B cell (primary cell): ENCODE results near the gene DPYSL3. TPM values are rescaled to one million over a fixed set of nuclear protein-coding genes. Genes with fewer than 3 reads are reported as not detected.

ENCODE experiments used
- ATAC-seq: fragments of 200-7000 bp; cut with Tn5 transposase; one replicate; pipeline ENCODE4 v1.10.0; 2021; ENCODE audit warnings: low read depth, mild to moderate bottlenecking, moderate number of reproducible peaks, moderate library complexity
- CTCF ChIA-PET: fragments of 350-600 bp; sonication (Branson Sonifier 250); formaldehyde crosslinking; loops from one replicate; lab custom pipeline; 2021; ENCODE audit warnings: antibody characterized with exemption, inconsistent platforms; lab: Charles Lee
- POLR2A ChIA-PET: fragments of 350-600 bp; sonication (Branson Sonifier 250); formaldehyde crosslinking; loops from one replicate; lab custom pipeline; 2021; ENCODE audit warnings: antibody characterized with exemption; lab: Charles Lee
- DNase-seq: peaks from one replicate; pipeline ENCODE4 v3.0.0; 2013
- H2AFZ ChIP-seq: 2 replicates; pipeline ENCODE4 v1.6.1; 2012; ENCODE audit warnings: mild to moderate bottlenecking, low read depth, low read length; ENCODE audit not compliant: insufficient read depth, poor library complexity, severe bottlenecking
- H3K27ac ChIP-seq, 2 donors: 1 replicate in 1 of 2; 2 replicates in 1 of 2; pipeline ENCODE4 v1.5.1; 2012 to 2013; ENCODE audit warnings: low read length in 2 of 2, mild to moderate bottlenecking in 2 of 2, moderate library complexity in 1 of 2
- H3K27me3 ChIP-seq, 4 experiments: fragments of 200-600 bp in 1 of 4; sonication (generic) in 1 of 4; replicated peaks in 1 of 4; 1 replicate in 2 of 4; 2 replicates in 2 of 4; pipeline versions ENCODE4 v1.6.1 to v1.7.0; 2013 to 2016; ENCODE audit warnings: low read length in 3 of 4, mild to moderate bottlenecking in 2 of 4, mixed read lengths in 1 of 4, moderate library complexity in 1 of 4; ENCODE audit not compliant: insufficient read depth in 4 of 4, control insufficient read depth in 3 of 4; ENCODE audit errors: control extremely low read depth in 1 of 4
- H3K36me3 ChIP-seq, 2 experiments: replicated peaks in 1 of 2; 1 replicate in 1 of 2; 2 replicates in 1 of 2; pipeline versions ENCODE4 v1.6.1 to v1.7.1; 2013; ENCODE audit warnings: low read length in 1 of 2; ENCODE audit not compliant: insufficient read depth in 2 of 2, control insufficient read depth in 1 of 2; ENCODE audit errors: control extremely low read depth in 1 of 2, extremely low read depth in 1 of 2
- H3K4me1 ChIP-seq, 2 donors: fragments of 200-600 bp in 1 of 2; sonication (generic) in 1 of 2; 1 replicate in 1 of 2; 2 replicates in 1 of 2; pipeline versions ENCODE4 v1.5.1 to v1.6.1; 2013 to 2017; ENCODE audit warnings: low read length in 2 of 2; ENCODE audit not compliant: control insufficient read depth in 2 of 2, insufficient read depth in 2 of 2
- H3K4me2 ChIP-seq: replicated peaks from 2 replicates; pipeline ENCODE3; 2012; ENCODE audit warnings: mild to moderate bottlenecking, low read depth, low read length; ENCODE audit not compliant: poor library complexity, severe bottlenecking
- H3K4me3 ChIP-seq, 5 experiments: fragments of 200-600 bp in 1 of 5; sonication (generic) in 1 of 5; 1 replicate in 3 of 5; 2 replicates in 2 of 5; pipeline versions ENCODE4 v1.5.1 to v1.7.0; 2011 to 2016; ENCODE audit warnings: low read length in 4 of 5, mild to moderate bottlenecking in 4 of 5, low read depth in 2 of 5, control low read depth in 1 of 5, moderate library complexity in 1 of 5; ENCODE audit not compliant: insufficient read depth in 1 of 5; ENCODE audit errors: control extremely low read depth in 1 of 5, extremely low read depth in 1 of 5
- H3K79me2 ChIP-seq: fragments of 200-600 bp; sonication (generic); one replicate; pipeline ENCODE4 v1.6.0; 2016; ENCODE audit warnings: low read length; ENCODE audit not compliant: control insufficient read depth, insufficient read depth
- H3K9ac ChIP-seq: fragments of 200-600 bp; sonication (generic); 2 replicates; pipeline ENCODE4 v1.6.1; 2017; ENCODE audit warnings: mild to moderate bottlenecking, low read length, moderate library complexity
- H3K9me3 ChIP-seq, 3 donors: one replicate each; pipeline versions ENCODE4 v1.6.1 to v1.7.1; 2013; ENCODE audit warnings: low read length in 2 of 3; ENCODE audit not compliant: control insufficient read depth in 2 of 3, insufficient read depth in 1 of 3; ENCODE audit errors: control extremely low read depth in 1 of 3
- H4K20me1 ChIP-seq: 2 replicates; pipeline ENCODE4 v1.6.0; 2012; ENCODE audit warnings: mild to moderate bottlenecking, low read length; ENCODE audit not compliant: insufficient read depth, control insufficient read depth, poor library complexity, severe bottlenecking
- H3K27ac Mint-ChIP-seq: one replicate; pipeline ENCODE4 v1.8.0; 2021; ENCODE audit warnings: mixed read lengths
- H3K27me3 Mint-ChIP-seq: one replicate; pipeline ENCODE4 v1.8.0; 2021; ENCODE audit warnings: mixed read lengths
- H3K4me1 Mint-ChIP-seq: one replicate; pipeline ENCODE4 v1.8.0; 2021; ENCODE audit warnings: mixed read lengths
- H3K4me3 Mint-ChIP-seq: one replicate; pipeline ENCODE4 v1.8.0; 2021; ENCODE audit warnings: mixed read lengths
- H3K9me3 Mint-ChIP-seq: one replicate; pipeline ENCODE4 v1.8.0; 2022; ENCODE audit warnings: mixed read lengths; ENCODE audit not compliant: insufficient read depth
- EZH2 ChIP-seq: IDR thresholded peaks from 2 replicates; pipeline ENCODE4 v1.6.1; 2012; ENCODE audit warnings: borderline replicate concordance, low read depth, mild to moderate bottlenecking, moderate library complexity, low read length; ENCODE audit not compliant: insufficient read depth, poor library complexity, severe bottlenecking
- WGBS: methylation state at CpG from one replicate; pipeline ENCODE4 v1.1.5; 2013; ENCODE audit warnings: missing lambda C conversion rate; ENCODE audit not compliant: insufficient coverage; 5-methylcytosine and 5-hydroxymethylcytosine counted together
- intact Hi-C: fragments of 100-400 bp; cut with micrococcal nuclease; formaldehyde crosslinking; loops from one replicate; pipeline ENCODE4 v1.10.0; 2022
- polyA plus RNA-seq: library from polyadenylated mRNA; depleted of rRNA; stranded (reverse); fragments of >200 nt; gene quantifications from 2 replicates; pipeline ENCODE4 v1.2.3, GENCODE V29; 2012
- total RNA-seq, 2 donors: library from RNA; stranded (reverse); fragments of 120-200 nt in 1 of 2; gene quantifications; 1 replicate in 1 of 2; 2 replicates in 1 of 2; pipeline versions ENCODE4 v1.2.3 to v1.2.4, GENCODE V29; 2013 to 2022
- TF ChIP-seq, protein P1 (sequence below): fragments of 200-600 bp; IDR thresholded peaks from one replicate; pipeline ENCODE4 v1.8.0; 2022; ENCODE audit warnings: antibody characterized with exemption, mild to moderate bottlenecking

Gene DPYSL3
- total and polyA plus RNA-seq, 2 donors (not counting 1 experiment from before 2014, with no cell fraction given) = not detected

- Histone ChIP-seq H3K9ac (no peak overlapping the region), H3K4me2 (no peak overlapping the region), H2AFZ (no peak overlapping the region), H3K4me3 (no peak overlapping the region), H3K36me3 (no peaks in the 10 kb centered on the region), H3K4me1 (no peaks in the 10 kb centered on the region), H3K27me3 (peaks cover 0 to 2% (median under 1%) of the 10 kb centered on the region in 4 experiments), H4K20me1 (no peaks in the 10 kb centered on the region), H3K79me2 (no peaks in the 10 kb centered on the region), H3K9me3 (no peaks in the 10 kb centered on the region), H3K27ac (no peak overlapping the region)
- DNase-seq = no peak
- no peak overlapping the region for H3K27ac Mint-ChIP-seq
- TF ChIP-seq EZH2 = no peak
- TF ChIP-seq, protein P1, sequence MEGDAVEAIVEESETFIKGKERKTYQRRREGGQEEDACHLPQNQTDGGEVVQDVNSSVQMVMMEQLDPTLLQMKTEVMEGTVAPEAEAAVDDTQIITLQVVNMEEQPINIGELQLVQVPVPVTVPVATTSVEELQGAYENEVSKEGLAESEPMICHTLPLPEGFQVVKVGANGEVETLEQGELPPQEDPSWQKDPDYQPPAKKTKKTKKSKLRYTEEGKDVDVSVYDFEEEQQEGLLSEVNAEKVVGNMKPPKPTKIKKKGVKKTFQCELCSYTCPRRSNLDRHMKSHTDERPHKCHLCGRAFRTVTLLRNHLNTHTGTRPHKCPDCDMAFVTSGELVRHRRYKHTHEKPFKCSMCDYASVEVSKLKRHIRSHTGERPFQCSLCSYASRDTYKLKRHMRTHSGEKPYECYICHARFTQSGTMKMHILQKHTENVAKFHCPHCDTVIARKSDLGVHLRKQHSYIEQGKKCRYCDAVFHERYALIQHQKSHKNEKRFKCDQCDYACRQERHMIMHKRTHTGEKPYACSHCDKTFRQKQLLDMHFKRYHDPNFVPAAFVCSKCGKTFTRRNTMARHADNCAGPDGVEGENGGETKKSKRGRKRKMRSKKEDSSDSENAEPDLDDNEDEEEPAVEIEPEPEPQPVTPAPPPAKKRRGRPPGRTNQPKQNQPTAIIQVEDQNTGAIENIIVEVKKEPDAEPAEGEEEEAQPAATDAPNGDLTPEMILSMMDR = no peak
- ChIA-PET CTCF (no interaction called here), POLR2A (no interaction called here)
- no peak for ATAC-seq
- intact Hi-C loops = no loop called here
- peaks cover 27% of the 10 kb centered on the region for H3K27me3 Mint-ChIP-seq
- H3K4me3 Mint-ChIP-seq = no peak overlapping the region
- H3K9me3 Mint-ChIP-seq = no peaks in the 10 kb centered on the region
- H3K4me1 Mint-ChIP-seq = no peaks in the 10 kb centered on the region
These were observed 64.8 kb downstream of the DPYSL3 start for GRCh38 chr5:147445090-147445489.

- CTCF ChIA-PET = no interaction called here
- H3K4me3 Mint-ChIP-seq = no peak overlapping the region
- 90% methylated on average over 3 of the region's 6 CpGs for WGBS
- Histone ChIP-seq H4K20me1 (no peaks in the 10 kb centered on the region), H2AFZ (no peak overlapping the region), H3K27ac (no peak overlapping the region), H3K9ac (no peak overlapping the region), H3K36me3 (no peaks in the 10 kb centered on the region), H3K4me3 (no peak overlapping the region), H3K4me2 (no peak overlapping the region), H3K27me3 (peaks cover 0 to 2% (median 0%) of the 10 kb centered on the region in 4 experiments), H3K4me1 (no peaks in the 10 kb centered on the region), H3K9me3 (no peaks in the 10 kb centered on the region), H3K79me2 (no peaks in the 10 kb centered on the region)
- H3K9me3 Mint-ChIP-seq = no peaks in the 10 kb centered on the region
- POLR2A ChIA-PET = no interaction called here
- intact Hi-C loops = no loop called here
- no peak overlapping the region for H3K27ac Mint-ChIP-seq
- DNase-seq (no peak), ATAC-seq (no peak)
- no peak for TF ChIP-seq EZH2
- TF ChIP-seq, protein P1 = no peak
- no peaks in the 10 kb centered on the region for H3K4me1 Mint-ChIP-seq
- H3K27me3 Mint-ChIP-seq = peaks cover 13% of the 10 kb centered on the region
These were observed 67.6 kb downstream of the DPYSL3 start for GRCh38 chr5:147442224-147442623.
